Left lobe of liver (tissue), 2 donors: ENCODE data around the gene STX16. TPM values are rescaled to one million over a fixed set of nuclear protein-coding genes. Genes with fewer than 3 reads are reported as not detected.

Source experiments
- ATAC-seq: fragments of 200-7000 bp; cut with Tn5 transposase; one replicate; pipeline ENCODE4 v1.9.1; 2020; ENCODE audit warnings: mild to moderate bottlenecking, moderate library complexity
- DNase-seq: peaks from one replicate; pipeline ENCODE4 v3.0.0-alpha.2; 2020; ENCODE audit warnings: low spot score
- total RNA-seq: library from RNA; stranded (reverse); gene quantifications from one replicate; pipeline ENCODE4 v1.2.1, GENCODE V29; 2021
- donor health status: DM: no; HTN: no; CAD: no; lungs with moderate emphysema.
- donor health status: DM: no; HTN: yes; CAD: no.

The STX16 gene, protein sequence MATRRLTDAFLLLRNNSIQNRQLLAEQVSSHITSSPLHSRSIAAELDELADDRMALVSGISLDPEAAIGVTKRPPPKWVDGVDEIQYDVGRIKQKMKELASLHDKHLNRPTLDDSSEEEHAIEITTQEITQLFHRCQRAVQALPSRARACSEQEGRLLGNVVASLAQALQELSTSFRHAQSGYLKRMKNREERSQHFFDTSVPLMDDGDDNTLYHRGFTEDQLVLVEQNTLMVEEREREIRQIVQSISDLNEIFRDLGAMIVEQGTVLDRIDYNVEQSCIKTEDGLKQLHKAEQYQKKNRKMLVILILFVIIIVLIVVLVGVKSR
- total RNA-seq: 25.7 TPM

GRCh38 chr20:58650776-58651558, at the start of gene STX16:
STX16 (plus strand) TSS chr20:58651283; CDS start chr20:58652007, 724 bp downstream.
- DNase-seq (peak; percentile 93), ATAC-seq (peak; percentile 91)

GRCh38 chr20:58602124-58602523, 49.0 kb upstream of the STX16 start:
- DNase-seq (no peak), ATAC-seq (no peak)

DNA sequence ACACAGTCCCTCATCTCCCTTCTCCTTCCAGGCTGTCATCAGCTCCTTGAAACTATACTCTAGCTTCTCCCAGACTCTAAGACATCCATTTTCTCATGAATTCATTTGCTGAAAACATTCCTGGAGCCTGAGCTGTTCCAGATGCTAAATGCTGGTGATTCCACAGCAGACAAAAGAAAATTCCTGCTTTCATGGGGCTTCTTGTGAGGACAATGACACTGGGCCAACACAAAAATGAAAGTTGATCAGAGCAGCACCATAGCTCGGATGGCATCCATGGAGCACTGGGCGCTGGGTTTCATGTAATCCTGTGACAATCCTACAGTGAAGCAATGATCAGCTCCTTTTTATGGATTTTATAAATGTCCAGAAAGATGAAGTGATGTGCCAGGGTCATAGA, 47.4 kb upstream of the STX16 start:
- no peak for DNase-seq
- no peak for ATAC-seq

DNA sequence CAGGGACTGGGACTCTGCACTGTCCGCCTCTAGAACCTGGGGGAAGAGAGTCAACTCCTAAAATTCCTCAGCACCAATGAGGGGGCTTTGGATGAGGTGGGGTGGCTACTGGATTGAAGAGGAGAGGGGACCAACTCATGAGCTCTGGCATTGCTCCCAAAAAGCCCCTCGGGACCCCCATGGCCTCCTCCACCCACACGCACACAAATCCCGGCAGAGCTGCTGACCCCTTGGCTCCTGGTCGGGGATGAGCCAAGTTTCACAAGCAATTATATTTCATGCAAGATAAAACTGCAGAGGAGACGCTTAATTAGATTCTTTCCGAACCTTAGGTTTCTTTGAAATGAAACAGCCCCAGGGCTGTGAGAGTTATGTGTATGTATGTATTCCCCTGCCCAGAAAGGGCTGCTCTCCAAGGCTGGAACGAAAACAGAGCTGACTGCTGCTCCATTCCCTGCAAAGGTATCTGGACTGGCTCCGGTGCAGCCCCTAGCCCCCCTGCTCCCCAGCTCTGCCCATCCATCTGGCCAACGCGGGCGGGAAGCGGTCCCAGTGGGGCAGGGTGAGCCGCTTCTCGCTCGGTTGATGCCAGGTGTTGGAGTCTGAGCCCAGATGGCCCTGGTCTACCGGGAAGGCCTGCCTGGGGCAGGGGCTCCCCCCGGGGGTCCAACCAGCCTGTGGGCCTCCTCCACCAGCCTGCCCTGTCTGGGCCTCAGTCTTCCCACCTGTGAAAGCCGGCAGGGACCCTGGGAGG, 46.8 kb upstream of the STX16 start:
- no peak for DNase-seq
- no peak for ATAC-seq

- ATAC-seq: no peak
- DNase-seq: no peak
Observed at GRCh38 chr20:58605292-58606065, 45.6 kb upstream of the STX16 start.

DNA sequence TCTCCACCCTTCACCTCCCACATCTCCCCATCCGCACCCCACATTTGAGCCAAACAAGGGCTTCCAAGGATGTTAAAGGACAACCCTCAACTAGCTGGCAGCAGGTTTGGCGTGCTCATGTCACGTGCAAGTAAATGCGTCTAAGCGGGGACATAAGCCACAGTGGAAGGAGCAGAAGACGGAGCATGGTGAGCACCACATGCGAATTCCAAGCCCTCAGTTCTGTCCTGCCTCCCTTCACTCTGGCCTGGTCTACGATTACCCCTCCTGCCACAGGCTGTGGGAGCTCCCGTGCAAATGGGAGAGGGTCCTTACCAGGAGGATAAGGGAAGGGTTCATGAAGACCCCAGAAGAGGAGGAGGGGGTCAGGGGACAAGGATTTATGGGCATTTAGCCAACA, 44.9 kb upstream of the STX16 start:
- no peak for DNase-seq
- no peak for ATAC-seq

DNA sequence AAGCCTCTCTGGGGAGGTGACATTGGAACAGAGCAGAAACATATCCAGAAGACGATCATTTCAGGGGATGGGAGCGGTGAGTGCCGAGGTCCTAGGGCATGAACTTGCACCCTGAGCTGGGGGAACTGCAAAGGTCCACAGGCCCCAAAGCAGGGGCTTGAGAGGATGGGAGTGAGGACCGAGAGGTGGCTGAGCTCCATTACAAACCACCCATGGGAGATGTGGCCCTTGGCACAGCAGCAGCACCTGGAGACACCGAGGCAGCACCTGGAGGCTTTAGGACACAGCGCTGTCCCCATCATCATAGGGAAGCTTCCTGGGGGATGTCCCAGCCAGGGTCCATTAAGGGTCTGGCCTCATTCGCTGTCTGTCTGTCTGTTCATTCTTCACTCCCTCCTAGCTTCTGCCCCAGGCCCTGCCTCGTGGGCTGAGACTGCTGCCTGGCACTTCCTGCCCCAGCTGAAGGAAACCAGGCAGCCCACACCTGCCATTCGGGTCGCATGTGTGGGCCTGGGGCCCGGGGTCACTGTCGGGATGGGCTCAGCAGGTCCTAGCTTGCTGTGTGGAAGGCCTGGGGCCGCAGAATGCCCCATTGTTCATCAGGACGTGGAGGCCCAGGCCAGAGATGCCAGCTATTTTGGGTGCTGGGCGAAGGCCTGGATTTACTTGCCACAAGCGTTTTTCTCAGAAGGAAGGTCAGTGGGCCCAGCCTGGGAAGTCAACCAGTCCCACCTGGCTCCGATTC, 42.8 kb upstream of the STX16 start:
- no peak for DNase-seq
- ATAC-seq: no peak

GRCh38 chr20:58609026-58609425, 42.1 kb upstream of the STX16 start:
- DNase-seq (no peak), ATAC-seq (no peak)

- DNase-seq: no peak
- no peak for ATAC-seq
Observed at GRCh38 chr20:58610071-58610800, 40.8 kb upstream of the STX16 start.

DNA sequence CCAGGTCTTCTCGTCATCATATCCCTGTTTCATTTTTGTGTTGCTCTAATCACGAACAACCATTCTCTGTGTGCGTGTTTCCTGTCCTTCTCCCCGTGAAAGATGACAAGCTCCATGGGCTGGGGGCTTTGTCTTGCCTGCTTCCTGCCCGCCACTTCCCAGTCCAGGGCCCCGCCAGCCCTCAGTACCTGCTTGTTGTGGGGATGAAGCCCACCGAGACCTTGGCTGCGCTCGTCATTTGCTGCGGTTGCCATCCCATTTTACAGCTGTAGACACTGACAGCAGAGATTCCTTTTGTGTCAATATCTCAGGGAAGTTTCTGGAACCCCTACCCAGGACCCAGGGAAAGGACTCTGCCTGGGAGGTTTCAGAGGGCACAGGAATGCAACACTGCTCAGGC, 40.3 kb upstream of the STX16 start:
- DNase-seq: no peak
- no peak for ATAC-seq

DNA sequence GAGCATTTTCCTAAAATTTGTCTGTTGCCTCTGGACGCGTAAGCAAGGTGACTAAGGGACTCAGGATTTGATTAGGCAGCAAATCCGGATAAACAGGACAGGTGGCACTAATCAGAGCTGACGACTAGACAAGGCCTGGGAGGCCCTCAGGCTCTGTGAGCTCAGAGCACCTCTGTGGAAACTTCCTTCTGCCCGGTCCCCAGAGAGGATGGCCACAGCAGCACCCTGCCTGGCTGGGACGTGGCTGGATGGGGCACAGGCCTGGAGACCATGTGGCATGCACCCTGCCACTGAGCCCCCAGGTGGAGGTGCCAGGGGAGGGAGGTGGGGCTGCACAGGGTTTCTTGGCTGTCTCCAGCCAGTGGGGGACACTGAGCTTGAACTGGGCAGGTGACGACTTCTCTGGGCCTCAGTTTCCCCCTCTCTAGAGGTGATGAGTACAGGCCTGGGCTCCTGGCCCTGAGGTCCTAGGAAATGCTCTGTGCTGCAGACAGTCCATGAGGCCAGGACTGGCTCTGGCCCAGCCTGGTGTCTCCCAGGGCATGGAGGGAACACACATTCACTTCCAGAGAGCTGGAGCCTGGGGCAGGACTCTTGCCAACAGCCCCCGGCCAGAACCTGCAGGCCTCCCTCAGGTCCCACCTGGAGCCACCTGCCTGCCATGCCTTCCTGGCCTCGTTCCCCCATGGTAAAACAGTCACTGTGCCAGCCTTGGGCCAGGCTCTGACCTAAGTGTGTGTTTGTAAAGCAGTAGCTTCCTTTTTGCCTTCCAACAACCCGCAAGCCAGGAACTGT, 39.6 kb upstream of the STX16 start:
- no peak for DNase-seq
- ATAC-seq: peak; percentile 78

- DNase-seq (no peak), ATAC-seq (peak; percentile 60)
Observed at GRCh38 chr20:58612121-58612691, 38.9 kb upstream of the STX16 start.

DNA sequence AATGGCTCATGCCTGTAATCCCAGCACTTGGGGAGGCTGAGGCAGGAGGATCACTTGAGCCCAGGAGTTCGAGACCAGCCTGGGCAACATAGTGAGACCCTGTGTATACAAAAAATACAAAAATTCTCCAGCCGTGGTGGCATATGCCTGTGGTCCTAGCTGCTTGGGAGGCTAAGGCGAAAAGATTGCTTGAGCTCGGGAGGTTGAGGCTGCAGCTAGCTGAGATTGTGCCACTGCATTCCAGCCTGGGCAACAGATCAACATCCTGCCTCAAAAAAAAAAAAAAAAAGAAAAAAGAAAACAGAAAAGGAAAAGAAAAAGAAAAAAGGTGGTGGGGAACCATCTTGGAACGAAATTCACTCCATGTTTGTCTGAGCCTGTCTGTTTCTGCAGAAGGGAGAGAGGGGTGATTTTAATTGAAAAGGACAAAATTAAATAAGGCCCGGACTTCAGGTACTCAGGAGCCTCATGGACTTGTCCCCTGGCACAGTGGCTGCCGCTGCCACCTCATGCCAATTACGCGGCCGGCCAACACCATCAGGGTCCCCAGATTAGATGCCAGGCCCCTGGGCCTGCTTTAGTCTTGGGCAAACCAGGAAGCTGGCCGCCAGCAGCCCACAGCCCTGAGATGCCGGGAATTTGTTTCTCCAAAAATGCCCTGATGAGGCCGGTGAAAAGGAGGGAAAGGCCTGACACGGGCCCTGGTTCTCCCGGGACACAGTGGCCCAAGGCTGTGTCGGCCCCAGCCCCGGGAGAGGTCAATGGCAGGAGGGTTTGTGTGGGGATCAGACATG, 37.8 kb upstream of the STX16 start:
- ATAC-seq: no peak

DNA sequence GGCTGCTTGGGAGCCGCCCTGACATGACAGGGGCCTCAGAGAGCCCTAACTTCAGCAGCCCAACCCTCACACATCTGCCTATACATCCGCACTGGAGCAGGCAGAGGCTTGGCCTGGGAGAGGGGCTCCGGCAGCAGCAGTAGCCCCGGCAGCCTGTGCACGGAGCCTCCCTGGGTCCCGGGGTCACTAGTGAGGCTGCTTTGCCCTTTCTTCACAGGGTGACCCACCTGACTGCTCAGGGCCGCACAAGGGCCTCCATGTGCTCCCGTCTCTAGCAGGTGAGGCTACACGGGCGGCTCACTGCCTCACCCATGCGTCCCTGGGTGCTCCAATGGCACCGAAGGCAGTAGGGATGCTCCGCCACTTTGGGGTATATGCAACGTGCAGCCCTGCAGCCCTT, 36.7 kb upstream of the STX16 start:
- ATAC-seq (no peak), DNase-seq (no peak)

More for the DNA sequence above, 37.8 kb upstream of the STX16 start:
- no peak for DNase-seq

DNA sequence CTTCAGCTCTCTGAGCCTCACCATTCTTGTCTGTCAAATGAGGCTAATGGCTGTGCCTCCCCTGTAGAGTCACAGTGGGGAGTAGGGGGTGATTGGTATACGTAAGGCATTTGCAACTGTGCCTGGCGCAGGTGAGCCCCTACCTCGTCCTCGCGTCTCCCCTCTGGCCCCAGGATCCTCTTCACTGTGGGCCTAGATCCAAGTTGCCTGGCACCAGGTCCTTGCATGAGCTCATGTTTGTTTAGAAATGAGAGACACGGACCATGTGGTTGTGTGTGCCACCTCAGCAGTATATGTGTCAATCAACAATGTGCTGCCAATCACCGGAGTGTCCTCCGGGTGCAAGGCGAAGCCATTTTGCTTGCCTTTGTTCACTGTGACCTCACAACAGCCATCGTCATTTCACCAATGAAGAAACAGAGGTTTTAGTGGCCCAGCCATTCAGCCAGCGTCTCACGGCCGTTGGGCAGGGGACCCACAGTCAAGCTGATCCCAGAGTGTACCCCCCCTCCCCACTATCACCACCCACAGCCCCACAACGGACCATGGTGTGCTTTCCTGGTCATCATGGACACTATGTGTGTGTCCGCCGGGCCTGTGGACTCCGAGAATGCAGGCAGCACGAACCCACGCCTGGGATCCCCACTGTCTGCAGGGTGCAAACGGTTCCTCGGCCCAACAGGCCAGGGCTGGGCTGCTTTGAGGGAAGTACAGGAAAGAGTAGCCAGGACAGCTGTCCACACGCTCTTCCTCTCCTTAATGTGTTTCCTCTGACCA, 35.9 kb upstream of the STX16 start:
- DNase-seq (no peak), ATAC-seq (no peak)

GRCh38 chr20:58616411-58616810, 34.7 kb upstream of the STX16 start:
- DNase-seq: no peak
- ATAC-seq: no peak

- no peak for DNase-seq
- ATAC-seq: no peak
Observed at GRCh38 chr20:58617158-58617557, 33.9 kb upstream of the STX16 start.
